T-helper 1 cell treated with Interleukin-12 subunit alpha and Interleukin-12 subunit beta and Interleukin-4 antibody, amounts not matched to agents 30 μg/mL and 1 μg/mL, for 36 hours (primary cell): Measurements from ENCODE around the gene SH3RF2.
"Not testable (repeated sequence)": the region's sequence is repeated elsewhere in the genome, so short reads cannot be mapped to it uniquely, and the experiment has no call there.

ENCODE experiments used
- H3K27ac Mint-ChIP-seq: one replicate; pipeline ENCODE4 v1.8.0; 2021; ENCODE audit warnings: mild to moderate bottlenecking, mixed read lengths
- H3K27me3 Mint-ChIP-seq: one replicate; pipeline ENCODE4 v1.8.0; 2021; ENCODE audit warnings: low read depth, mixed read lengths
- H3K36me3 Mint-ChIP-seq: one replicate; pipeline ENCODE4 v1.8.0; 2021; ENCODE audit warnings: low read depth, mixed read lengths
- H3K4me1 Mint-ChIP-seq: one replicate; pipeline ENCODE4 v1.8.0; 2021; ENCODE audit warnings: low read depth, mixed read lengths
- H3K4me3 Mint-ChIP-seq: one replicate; pipeline ENCODE4 v1.8.0; 2021; ENCODE audit warnings: mild to moderate bottlenecking, moderate library complexity, mixed read lengths
- H3K9me3 Mint-ChIP-seq: one replicate; pipeline ENCODE4 v1.8.0; 2021; ENCODE audit warnings: mixed read lengths

The SH3RF2 gene, protein sequence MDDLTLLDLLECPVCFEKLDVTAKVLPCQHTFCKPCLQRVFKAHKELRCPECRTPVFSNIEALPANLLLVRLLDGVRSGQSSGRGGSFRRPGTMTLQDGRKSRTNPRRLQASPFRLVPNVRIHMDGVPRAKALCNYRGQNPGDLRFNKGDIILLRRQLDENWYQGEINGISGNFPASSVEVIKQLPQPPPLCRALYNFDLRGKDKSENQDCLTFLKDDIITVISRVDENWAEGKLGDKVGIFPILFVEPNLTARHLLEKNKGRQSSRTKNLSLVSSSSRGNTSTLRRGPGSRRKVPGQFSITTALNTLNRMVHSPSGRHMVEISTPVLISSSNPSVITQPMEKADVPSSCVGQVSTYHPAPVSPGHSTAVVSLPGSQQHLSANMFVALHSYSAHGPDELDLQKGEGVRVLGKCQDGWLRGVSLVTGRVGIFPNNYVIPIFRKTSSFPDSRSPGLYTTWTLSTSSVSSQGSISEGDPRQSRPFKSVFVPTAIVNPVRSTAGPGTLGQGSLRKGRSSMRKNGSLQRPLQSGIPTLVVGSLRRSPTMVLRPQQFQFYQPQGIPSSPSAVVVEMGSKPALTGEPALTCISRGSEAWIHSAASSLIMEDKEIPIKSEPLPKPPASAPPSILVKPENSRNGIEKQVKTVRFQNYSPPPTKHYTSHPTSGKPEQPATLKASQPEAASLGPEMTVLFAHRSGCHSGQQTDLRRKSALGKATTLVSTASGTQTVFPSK

GRCh38 chr5:145936401-145937131, at the start of gene SH3RF2:
TSS of gene SH3RF2 (plus strand) at chr5:145936578. CDS start at chr5:145937929, 1,351 bp downstream.
- no peak within 1 kb of the TSS for H3K27ac Mint-ChIP-seq
- H3K27me3 Mint-ChIP-seq, result peaks cover 85% of the 10 kb centered on the region
- peak within 1 kb of the TSS; percentile 65 for H3K4me3 Mint-ChIP-seq
- H3K36me3 Mint-ChIP-seq, result no peaks in the 10 kb centered on the region
- peaks cover 20% of the 10 kb centered on the region for H3K4me1 Mint-ChIP-seq
- no peaks in the 10 kb centered on the region for H3K9me3 Mint-ChIP-seq

- Mint-ChIP-seq H3K9me3 (peaks cover 5% of the 10 kb centered on the region), H3K36me3 (no peaks in the 10 kb centered on the region), H3K27me3 (no peaks in the 10 kb centered on the region), H3K27ac (no peak overlapping the region), H3K4me3 (no peak overlapping the region), H3K4me1 (no peaks in the 10 kb centered on the region)
Measured at GRCh38 chr5:145887217-145887616, 49.2 kb upstream of the SH3RF2 start.

DNA sequence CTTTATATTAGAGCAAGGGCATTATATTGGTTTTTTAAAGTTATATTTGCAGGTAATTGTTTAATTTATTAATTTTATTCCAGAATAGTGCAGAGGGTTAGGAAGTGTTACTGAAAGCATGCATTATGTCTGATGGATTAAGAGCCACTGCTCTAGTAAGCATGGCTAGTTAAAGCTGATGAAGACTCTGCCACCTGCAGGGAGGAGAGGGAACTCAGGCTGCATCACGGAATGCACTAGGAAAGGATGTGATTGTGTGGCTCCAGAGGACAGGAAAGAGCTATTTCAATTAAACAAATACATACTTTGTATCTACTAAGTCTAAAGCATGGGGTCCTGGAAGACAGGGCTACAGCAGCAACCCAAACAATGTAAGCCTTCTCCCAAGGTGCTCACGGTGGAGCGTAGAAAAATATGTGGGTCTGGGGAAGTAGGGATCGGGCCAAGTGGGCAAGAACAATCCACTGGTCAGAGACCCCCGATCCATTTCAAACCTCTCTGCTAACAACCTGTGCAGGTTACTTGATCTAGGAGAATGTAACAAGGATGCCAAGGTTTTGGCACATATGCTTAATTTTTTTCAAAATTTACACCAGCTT, 48.3 kb upstream of the SH3RF2 start:
- Mint-ChIP-seq H3K4me1 (no peaks in the 10 kb centered on the region), H3K36me3 (no peaks in the 10 kb centered on the region), H3K27ac (no peak overlapping the region), H3K9me3 (peaks cover 5% of the 10 kb centered on the region), H3K4me3 (no peak overlapping the region), H3K27me3 (no peaks in the 10 kb centered on the region)

GRCh38 chr5:145889611-145890010, 46.8 kb upstream of the SH3RF2 start:
- Mint-ChIP-seq H3K4me3 (no peak overlapping the region), H3K36me3 (no peaks in the 10 kb centered on the region), H3K9me3 (peaks cover 5% of the 10 kb centered on the region), H3K4me1 (no peaks in the 10 kb centered on the region), H3K27me3 (no peaks in the 10 kb centered on the region), H3K27ac (no peak overlapping the region)

DNA sequence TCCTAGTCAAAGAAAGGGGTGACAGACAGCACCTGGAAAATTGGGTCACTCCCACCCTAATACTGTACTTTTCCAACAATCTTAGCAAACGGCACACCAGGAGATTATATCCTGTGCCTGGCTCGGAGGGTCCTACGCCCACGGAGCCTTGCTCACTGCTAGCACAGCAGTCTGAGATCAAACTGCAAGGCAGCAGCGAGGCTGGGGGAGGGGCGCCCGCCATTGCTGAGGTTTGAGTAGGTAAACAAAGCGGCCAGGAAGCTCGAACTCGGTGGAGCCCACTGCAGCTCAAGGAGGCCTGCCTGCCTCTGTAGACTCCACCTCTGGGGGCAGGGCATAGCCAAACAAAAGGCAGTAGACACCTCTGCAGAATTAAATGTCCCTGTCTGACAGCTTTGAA, 45.0 kb upstream of the SH3RF2 start:
- H3K4me3 Mint-ChIP-seq, H3K9me3 Mint-ChIP-seq: not testable (repeated sequence)

DNA sequence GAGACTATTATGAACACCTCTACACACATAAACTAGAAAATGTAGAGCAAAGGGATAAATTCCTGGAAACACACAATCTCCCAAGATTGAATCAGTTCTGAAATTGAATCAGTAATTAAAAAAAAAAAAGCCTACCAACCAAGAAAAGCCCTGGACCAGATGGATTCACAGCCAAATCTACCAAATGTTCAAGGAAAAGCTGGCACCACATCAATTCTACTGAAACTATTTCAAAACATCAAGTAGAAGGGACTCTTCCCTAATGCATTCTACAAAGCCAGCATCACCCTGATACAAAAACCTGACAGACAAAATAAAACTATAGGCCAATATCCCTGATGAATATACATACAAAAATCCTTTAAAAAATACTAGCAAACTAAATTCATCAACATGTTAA, 38.2 kb upstream of the SH3RF2 start:
- no peak overlapping the region for H3K27ac Mint-ChIP-seq
- H3K4me1 Mint-ChIP-seq, result no peaks in the 10 kb centered on the region
- peaks cover 12% of the 10 kb centered on the region for H3K27me3 Mint-ChIP-seq
- no peak overlapping the region for H3K4me3 Mint-ChIP-seq
- peaks cover 8% of the 10 kb centered on the region for H3K9me3 Mint-ChIP-seq
- H3K36me3 Mint-ChIP-seq, result no peaks in the 10 kb centered on the region

More for the DNA sequence above, 45.0 kb upstream of the SH3RF2 start:
- not testable (repeated sequence) for H3K27me3 Mint-ChIP-seq, H3K27ac Mint-ChIP-seq, H3K36me3 Mint-ChIP-seq, H3K4me1 Mint-ChIP-seq

DNA sequence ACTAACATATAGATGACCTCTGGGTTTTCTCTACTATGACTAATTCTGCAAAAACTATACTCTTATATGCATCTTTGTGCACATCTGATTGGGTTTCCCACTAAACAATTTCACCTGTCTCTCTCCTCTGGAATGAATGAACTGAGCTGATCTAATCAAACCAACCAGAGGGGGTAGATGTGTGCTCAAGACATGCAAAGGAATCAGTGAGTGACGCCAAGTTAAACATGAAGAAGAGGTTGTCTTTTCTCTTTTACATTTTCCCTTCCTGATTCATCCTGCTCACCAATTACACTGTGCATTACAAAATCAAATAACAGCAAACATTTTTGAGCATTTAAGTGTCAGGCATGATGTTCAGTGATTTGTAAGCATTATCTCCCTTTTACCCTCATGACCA, 34.0 kb upstream of the SH3RF2 start:
- no peaks in the 10 kb centered on the region for H3K4me1 Mint-ChIP-seq
- peaks cover 4% of the 10 kb centered on the region for H3K9me3 Mint-ChIP-seq
- H3K36me3 Mint-ChIP-seq, result no peaks in the 10 kb centered on the region
- H3K4me3 Mint-ChIP-seq, result no peak overlapping the region
- H3K27ac Mint-ChIP-seq, result no peak overlapping the region
- peaks cover 17% of the 10 kb centered on the region for H3K27me3 Mint-ChIP-seq

GRCh38 chr5:145903113-145903512, 33.3 kb upstream of the SH3RF2 start:
- Mint-ChIP-seq H3K4me3 (no peak overlapping the region), H3K4me1 (no peaks in the 10 kb centered on the region), H3K9me3 (peaks cover 4% of the 10 kb centered on the region), H3K27me3 (peaks cover 17% of the 10 kb centered on the region), H3K36me3 (no peaks in the 10 kb centered on the region), H3K27ac (no peak overlapping the region)

- Mint-ChIP-seq H3K4me1 (no peaks in the 10 kb centered on the region), H3K9me3 (peaks cover 4% of the 10 kb centered on the region), H3K27me3 (peaks cover 14% of the 10 kb centered on the region), H3K27ac (no peak overlapping the region), H3K36me3 (no peaks in the 10 kb centered on the region), H3K4me3 (no peak overlapping the region)
Measured at GRCh38 chr5:145903867-145904266, 32.5 kb upstream of the SH3RF2 start.

- Mint-ChIP-seq H3K4me1 (no peaks in the 10 kb centered on the region), H3K36me3 (no peaks in the 10 kb centered on the region), H3K9me3 (no peaks in the 10 kb centered on the region), H3K27ac (no peak overlapping the region), H3K27me3 (peaks cover 10% of the 10 kb centered on the region), H3K4me3 (no peak overlapping the region)
Measured at GRCh38 chr5:145904743-145905142, 31.6 kb upstream of the SH3RF2 start.

DNA sequence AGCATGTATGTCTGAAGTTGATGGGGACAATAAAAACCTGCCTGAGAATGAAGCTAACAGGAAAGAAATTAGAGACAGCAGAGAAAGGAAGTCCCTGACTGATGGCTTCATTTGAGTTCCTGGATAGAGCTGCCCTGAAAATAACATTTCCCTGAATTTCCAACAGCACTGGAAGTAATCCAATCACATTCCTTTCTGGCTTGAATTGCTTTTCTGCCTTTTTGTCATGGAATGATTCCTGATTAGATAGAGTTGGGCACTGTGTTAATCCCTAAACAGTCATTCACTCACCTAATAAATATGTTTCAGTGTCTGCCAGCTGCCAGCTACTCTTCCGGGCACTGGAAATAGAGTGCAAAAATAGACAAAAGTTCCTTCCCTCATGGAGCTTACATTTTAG, 30.0 kb upstream of the SH3RF2 start:
- no peaks in the 10 kb centered on the region for H3K36me3 Mint-ChIP-seq
- H3K4me3 Mint-ChIP-seq, result no peak overlapping the region
- H3K9me3 Mint-ChIP-seq, result no peaks in the 10 kb centered on the region
- H3K4me1 Mint-ChIP-seq, result no peaks in the 10 kb centered on the region
- H3K27ac Mint-ChIP-seq, result no peak overlapping the region
- peaks cover 5% of the 10 kb centered on the region for H3K27me3 Mint-ChIP-seq

GRCh38 chr5:145908206-145908960, 28.0 kb upstream of the SH3RF2 start:
- Mint-ChIP-seq H3K4me1 (no peaks in the 10 kb centered on the region), H3K9me3 (no peaks in the 10 kb centered on the region), H3K4me3 (no peak overlapping the region), H3K27ac (no peak overlapping the region), H3K27me3 (peaks cover 5% of the 10 kb centered on the region), H3K36me3 (no peaks in the 10 kb centered on the region)

GRCh38 chr5:145911164-145911563, 25.2 kb upstream of the SH3RF2 start:
- Mint-ChIP-seq H3K27ac (no peak overlapping the region), H3K4me3 (no peak overlapping the region), H3K36me3 (no peaks in the 10 kb centered on the region), H3K9me3 (no peaks in the 10 kb centered on the region), H3K27me3 (peaks cover 5% of the 10 kb centered on the region), H3K4me1 (no peaks in the 10 kb centered on the region)

GRCh38 chr5:145912019-145912418, 24.4 kb upstream of the SH3RF2 start:
- H3K4me1 Mint-ChIP-seq, result no peaks in the 10 kb centered on the region
- peaks cover under 1% of the 10 kb centered on the region for H3K27me3 Mint-ChIP-seq
- no peaks in the 10 kb centered on the region for H3K36me3 Mint-ChIP-seq
- H3K27ac Mint-ChIP-seq, result no peak overlapping the region
- H3K4me3 Mint-ChIP-seq, result no peak overlapping the region
- H3K9me3 Mint-ChIP-seq, result no peaks in the 10 kb centered on the region
